ENCODE data around the gene TRIM51. TPM values are rescaled to one million over a fixed set of nuclear protein-coding genes. Genes with fewer than 3 reads are reported as not detected.

Gene TRIM51
- total and polyA plus RNA-seq, 10 donors: not detected

DNA sequence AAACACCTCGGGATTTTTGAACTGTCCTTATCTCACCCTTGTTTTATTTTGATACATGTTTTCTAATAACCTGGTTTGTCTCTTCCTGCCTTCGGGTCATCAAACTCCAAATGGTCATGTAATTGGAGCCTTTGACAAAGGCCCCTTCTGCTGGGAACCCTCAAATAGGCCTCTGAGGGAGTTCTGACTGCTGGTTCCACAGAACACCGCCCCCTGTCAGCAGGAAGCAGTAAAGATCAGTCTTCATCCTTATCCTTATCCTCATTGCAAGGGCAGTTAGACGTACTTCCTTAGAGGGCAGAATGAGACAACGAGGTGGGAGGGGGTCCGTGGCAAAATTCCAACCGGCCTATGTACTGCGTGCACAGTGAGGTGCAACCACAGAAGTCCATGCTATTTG lies 12.1 kb downstream of the TRIM51 start:
- 58 to 66% (median 61%) methylated on average over 8 of the region's 8 CpGs for WGBS, 5 donors

DNA sequence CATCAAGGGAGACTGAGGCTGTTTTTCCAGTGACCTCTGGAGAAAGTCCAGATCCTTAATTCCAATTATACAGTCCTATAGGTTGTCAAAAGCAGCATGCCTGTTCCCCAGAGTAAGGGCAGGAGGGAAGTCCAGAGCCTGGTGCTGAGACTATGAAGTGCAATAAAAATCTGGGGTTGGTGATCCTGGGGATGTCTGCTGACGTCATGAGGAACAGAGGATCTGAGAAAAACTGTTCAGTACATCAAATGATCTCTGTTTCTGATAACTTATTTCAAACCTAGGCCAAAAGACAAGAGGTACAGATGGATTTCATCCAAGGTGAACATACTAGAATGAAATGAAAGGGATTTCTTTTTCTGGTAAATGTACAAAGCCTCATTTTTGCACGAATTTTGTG lies 19.2 kb downstream of the TRIM51 start:
- WGBS, 5 donors: 28 to 34% (median 29%) methylated on average over 2 of the region's 2 CpGs
- TF ChIP-seq POLR2A (IDR thresholded peaks at IDR 0.05): no peak
- TF ChIP-seq, protein P1, sequence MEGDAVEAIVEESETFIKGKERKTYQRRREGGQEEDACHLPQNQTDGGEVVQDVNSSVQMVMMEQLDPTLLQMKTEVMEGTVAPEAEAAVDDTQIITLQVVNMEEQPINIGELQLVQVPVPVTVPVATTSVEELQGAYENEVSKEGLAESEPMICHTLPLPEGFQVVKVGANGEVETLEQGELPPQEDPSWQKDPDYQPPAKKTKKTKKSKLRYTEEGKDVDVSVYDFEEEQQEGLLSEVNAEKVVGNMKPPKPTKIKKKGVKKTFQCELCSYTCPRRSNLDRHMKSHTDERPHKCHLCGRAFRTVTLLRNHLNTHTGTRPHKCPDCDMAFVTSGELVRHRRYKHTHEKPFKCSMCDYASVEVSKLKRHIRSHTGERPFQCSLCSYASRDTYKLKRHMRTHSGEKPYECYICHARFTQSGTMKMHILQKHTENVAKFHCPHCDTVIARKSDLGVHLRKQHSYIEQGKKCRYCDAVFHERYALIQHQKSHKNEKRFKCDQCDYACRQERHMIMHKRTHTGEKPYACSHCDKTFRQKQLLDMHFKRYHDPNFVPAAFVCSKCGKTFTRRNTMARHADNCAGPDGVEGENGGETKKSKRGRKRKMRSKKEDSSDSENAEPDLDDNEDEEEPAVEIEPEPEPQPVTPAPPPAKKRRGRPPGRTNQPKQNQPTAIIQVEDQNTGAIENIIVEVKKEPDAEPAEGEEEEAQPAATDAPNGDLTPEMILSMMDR (IDR thresholded peaks at IDR 0.05 in 8 of 11, conservative IDR thresholded peaks at IDR 0.05 in 3 of 11): no peak
- TF ChIP-seq POLR2AphosphoS5 (IDR thresholded peaks at IDR 0.05): no peak
- Histone ChIP-seq H3K4me1 (no peaks in the 10 kb centered on the region), H3K4me3 (no peak overlapping the region), H3K27me3 (replicated peaks in 1 of 7) (no peaks in the 10 kb centered on the region), H3K27ac (no peak overlapping the region), H3K9me3 (peaks cover 0 to 14% (median 0%) of the 10 kb centered on the region in 8 donors), H3K36me3 (no peaks in the 10 kb centered on the region)
- DNase-seq: no peak
- intact Hi-C loops (cut with DNase I; ENCODE audit: low total_unique reads): no loop called here

More for the DNA sequence above, 12.1 kb downstream of the TRIM51 start:
- Histone ChIP-seq H3K36me3 (no peaks in the 10 kb centered on the region), H3K4me3 (no peak overlapping the region), H3K4me1 (no peaks in the 10 kb centered on the region), H3K9me3 (peaks cover 0 to 28% (median 10%) of the 10 kb centered on the region in 8 donors), H3K27ac (no peak overlapping the region), H3K27me3 (replicated peaks in 1 of 7) (no peaks in the 10 kb centered on the region)
- no peak for TF ChIP-seq POLR2AphosphoS5 (IDR thresholded peaks at IDR 0.05)
- TF ChIP-seq, protein P1 (IDR thresholded peaks at IDR 0.05 in 8 of 11, conservative IDR thresholded peaks at IDR 0.05 in 3 of 11): no peak
- DNase-seq: no peak
- intact Hi-C loops (cut with DNase I; ENCODE audit: low total_unique reads): no loop called here

DNA sequence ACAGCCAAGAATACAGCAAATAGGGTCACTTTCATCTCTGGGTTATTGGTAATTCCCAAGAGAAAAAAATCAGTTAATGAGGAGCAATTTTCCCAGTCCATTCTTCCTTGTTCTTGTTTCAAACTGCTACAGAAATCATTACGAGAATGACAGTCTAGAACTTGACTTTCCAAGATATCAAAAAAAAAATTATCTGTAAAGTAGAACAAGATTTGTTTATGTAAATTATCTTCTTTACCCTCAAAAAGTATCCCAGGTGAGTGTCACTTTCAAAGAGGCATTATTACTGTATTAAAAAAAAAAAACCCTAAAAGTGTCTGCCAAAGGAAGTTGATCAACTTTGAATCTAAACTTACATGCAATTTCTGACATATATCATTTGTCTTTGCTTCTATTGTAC lies 31.4 kb downstream of the TRIM51 start, which contains the start of gene OR5W2:
Gene OR5W2, minus strand, starts transcription at position 101 of the 400 bp plus-strand sequence. Its CDS starts 0 bp downstream, at position 101.
- no peak for DNase-seq
- no peak for TF ChIP-seq POLR2A (IDR thresholded peaks at IDR 0.05)
- TF ChIP-seq, protein P1 (IDR thresholded peaks at IDR 0.05 in 8 of 11, conservative IDR thresholded peaks at IDR 0.05 in 3 of 11): no peak
- TF ChIP-seq POLR2AphosphoS5 (IDR thresholded peaks at IDR 0.05): no peak
- H3K27me3 ChIP-seq (replicated peaks in 1 of 7): no peaks in the 10 kb centered on the region
- no peaks in the 10 kb centered on the region for H3K4me1 ChIP-seq
- 38 to 80% (median 73%) methylated on average over 1 of the region's 1 CpG for WGBS, 5 donors
- H3K4me3 ChIP-seq: no peak within 1 kb of the TSS
- peaks cover 0 to 5% (median 2%) of the 10 kb centered on the region in 8 donors for H3K9me3 ChIP-seq
- no peak within 1 kb of the TSS for H3K27ac ChIP-seq
- H3K36me3 ChIP-seq: no peaks in the 10 kb centered on the region
- intact Hi-C loops (cut with DNase I; ENCODE audit: low total_unique reads): no loop called here

DNA sequence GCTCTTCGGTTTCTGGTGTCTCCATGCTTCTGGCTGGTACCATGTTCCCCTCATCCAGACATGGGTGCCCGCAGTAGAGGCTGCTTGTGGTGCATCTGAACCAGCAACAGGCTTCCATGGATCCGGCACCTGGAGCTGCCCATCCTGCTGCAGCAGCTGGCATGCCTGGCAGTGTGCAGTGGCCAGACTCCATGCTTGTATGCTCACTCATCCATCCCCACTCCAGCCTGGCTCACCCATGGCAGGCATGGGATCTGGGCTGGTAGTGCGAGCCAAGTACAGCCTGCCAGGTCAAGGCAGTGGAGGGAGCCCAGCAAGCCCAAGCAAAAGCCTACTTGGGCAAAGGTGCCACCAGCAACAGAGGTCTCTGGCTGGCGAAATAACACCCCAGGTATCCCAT lies 37.4 kb downstream of the TRIM51 start:
- TF ChIP-seq, protein P1 (IDR thresholded peaks at IDR 0.05 in 8 of 11, conservative IDR thresholded peaks at IDR 0.05 in 3 of 11): no peak
- TF ChIP-seq POLR2A (IDR thresholded peaks at IDR 0.05) (no peak), POLR2AphosphoS5 (IDR thresholded peaks at IDR 0.05) (no peak)
- H3K9me3 ChIP-seq: peaks cover 0 to 26% (median 6%) of the 10 kb centered on the region in 8 donors

More for the DNA sequence above, 37.4 kb downstream of the TRIM51 start:
- H3K27me3 ChIP-seq (replicated peaks in 1 of 7): no peaks in the 10 kb centered on the region
- no peak overlapping the region for H3K27ac ChIP-seq
- WGBS, 5 donors: 77 to 86% (median 81%) methylated on average over 3 to 5 of the region's 5 CpGs
- no peaks in the 10 kb centered on the region for H3K36me3 ChIP-seq
- no peak for DNase-seq
- no peaks in the 10 kb centered on the region for H3K4me1 ChIP-seq
- no peak overlapping the region for H3K4me3 ChIP-seq
- intact Hi-C loops (cut with DNase I; ENCODE audit: low total_unique reads): no loop called here

Measured in spleen (tissue), 11 donors.